Epidermal melanocyte (primary cell): ENCODE results near the gene RAB22A.

Source experiments
- DNase-seq: peaks from one replicate; pipeline ENCODE4 v3.0.0; 2011; ENCODE audit warnings: low spot score; ENCODE audit not compliant: insufficient read length

Gene RAB22A

DNA sequence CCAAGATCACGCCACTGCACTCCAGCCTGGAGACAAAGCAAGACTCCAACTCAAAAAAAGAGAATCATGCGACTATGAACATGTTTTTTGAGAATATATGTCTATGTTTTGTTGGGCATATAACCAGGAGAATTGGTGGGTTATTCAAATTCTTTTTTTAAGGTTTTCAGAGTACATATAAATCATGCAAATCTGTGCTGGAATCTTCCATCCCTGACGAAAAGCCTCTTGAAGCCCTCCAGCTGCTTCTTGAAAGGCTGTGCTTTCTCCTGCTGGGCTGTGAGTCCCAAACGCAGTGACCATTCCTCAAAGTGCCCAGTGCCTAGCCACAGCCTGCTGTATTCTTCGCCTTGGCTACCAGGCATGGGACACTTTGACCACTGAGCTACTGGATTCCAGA is 9.2 kb upstream of the RAB22A start:
- no peak for DNase-seq

DNA sequence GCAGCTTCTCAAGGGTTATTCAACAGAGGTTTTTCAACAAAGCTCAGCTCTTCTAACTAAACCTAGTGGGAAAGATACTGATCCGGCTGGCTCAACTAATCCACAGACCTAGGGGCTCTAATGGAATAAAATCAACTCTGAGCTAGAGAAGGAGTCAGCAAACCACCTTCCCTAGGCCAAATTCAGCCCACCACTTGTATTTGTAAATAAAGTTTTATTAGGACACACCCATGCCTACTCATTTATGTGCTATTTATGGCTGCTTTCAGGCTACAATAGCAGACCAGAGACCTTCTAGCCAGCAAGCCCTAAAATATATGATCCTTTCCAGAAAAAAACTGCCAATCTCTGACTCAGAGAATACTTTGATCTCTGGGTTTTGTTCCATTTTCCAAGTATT is 6.0 kb upstream of the RAB22A start:
- no peak for DNase-seq

DNA sequence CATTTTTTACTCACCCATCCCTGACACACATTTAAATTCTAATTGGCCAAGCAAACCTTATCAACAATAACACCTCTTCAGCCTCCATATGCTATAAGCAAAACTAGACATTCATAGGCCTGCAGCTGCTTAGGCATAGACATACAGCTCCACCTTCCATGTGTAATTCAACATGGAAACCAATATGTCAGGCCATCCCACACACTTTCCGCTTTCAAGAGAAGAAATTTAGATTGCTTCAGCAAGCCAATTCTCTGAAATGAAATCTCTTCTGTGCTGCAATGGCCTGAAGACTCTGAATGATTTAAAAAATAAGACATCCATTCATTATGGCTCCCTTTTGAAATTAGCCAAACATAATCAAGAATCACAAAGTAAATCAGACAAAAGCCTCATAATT is 4.5 kb upstream of the RAB22A start:
- DNase-seq, result no peak

DNA sequence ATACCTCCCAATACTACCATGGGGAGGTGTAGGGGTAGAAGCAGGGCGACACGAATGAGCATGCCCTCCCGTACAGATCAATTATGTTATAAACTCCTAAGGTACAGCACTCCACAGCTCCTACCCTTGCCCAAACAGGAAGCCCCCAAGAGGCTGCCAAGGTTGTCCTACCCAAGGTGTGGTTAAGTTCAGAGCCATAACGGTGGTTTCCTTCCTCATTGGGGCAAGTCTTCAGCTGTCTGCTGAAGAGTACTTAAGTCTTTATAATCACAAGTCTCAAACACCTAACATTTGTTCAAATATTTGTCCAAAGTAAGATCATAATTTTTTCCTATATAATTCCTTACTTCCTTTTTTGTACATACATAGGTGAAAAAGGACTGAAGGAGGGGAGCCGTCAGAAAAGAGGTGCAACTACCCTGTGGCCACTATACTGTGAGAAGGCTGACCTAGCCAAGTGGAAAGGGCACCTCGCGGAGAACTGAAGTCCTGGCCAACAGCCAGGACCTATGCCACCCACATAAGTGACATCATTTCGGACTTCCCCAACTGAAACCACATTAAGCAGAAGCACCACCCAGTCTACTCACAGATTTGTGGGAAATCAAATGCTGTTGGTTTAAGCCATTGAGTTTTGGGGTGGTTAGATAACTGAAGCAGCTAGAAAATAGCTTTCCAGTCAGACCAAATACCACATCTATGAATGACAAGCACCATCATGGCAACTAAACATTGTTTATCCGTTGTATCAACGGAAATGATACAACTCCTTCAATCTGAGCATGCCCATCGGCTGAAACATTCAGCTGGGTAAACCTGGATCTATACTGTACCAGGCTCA is 2.9 kb upstream of the RAB22A start:
- DNase-seq, result no peak

DNA sequence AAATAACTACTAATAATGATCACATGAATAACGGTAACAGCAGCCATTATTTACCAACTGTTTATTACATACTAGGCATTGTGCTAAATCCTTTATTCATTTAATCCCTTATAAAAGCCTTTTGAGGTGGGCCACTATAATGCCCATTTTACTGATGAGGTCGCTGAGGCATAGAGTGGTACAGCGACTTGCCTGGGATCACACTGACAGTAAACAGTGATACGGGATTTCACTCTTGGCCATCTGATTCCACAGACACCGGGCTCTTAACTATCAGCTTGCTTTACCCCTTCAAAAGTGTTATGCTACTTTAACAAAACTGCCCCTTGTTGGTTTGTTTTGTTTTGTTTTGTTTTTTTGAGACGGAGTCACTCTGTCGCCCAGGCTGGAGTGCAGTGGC is 2.2 kb upstream of the RAB22A start:
- DNase-seq, result no peak

DNA sequence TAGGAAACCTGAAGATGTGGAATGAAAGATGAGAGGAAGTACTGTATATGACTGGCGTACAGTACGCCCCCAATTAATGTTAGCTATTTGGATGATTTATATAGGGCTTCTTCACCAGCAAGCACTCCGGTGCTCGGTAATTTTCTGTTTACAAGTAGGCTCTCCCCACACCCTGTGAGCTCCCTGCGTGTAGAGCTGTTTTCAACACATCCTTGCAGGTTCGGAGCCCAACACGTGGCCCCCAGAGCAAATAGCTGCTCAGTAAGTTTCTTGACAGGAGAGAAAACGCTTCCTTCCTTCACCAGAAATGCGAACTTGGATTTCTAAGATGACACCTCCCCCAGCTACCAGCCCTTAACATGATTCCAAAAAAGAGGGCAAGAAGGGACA is 1.2 kb upstream of the RAB22A start:
- DNase-seq, result no peak

DNA sequence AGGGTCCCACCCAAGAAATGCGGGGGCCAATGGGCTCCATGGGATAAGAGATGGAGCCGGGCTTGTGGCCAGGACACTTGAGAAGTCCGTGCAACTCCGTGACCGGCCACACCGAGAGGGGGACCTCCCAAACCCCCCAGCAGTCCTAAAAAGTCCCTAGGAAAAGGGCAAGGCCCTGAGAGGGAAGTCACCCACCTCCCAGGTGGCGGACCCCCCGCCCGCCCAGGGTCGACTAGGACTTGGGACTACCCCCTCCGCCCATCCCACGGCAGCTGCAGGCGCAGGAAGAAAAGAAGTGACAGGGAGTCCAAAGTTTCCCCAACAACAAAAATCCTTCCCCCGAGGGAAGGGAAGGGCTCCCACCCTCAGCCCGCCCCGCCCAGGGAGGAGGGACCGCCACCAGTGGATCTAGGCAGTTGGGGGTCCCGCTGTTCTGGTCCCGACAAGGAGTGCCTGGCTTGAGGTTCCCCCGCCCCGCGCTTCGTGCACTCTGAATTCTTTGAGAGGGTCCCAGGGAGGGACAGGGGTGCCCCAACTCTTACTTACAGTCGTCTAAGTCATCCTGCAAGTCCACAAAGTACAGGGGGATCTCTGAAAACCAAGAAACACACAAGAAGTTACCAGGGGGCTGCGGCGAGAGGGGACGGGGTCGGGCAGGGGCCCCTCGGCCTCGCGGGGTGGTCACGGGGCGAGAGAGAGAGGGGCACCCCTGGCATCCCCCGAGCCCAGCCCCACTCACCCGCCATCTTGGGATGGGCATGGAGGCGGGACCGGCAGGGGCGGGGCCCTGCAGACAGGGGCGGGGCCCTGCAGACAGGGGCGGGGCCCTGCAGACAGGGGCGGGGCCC is 611 bp upstream of the RAB22A start:
- no peak for DNase-seq

DNA sequence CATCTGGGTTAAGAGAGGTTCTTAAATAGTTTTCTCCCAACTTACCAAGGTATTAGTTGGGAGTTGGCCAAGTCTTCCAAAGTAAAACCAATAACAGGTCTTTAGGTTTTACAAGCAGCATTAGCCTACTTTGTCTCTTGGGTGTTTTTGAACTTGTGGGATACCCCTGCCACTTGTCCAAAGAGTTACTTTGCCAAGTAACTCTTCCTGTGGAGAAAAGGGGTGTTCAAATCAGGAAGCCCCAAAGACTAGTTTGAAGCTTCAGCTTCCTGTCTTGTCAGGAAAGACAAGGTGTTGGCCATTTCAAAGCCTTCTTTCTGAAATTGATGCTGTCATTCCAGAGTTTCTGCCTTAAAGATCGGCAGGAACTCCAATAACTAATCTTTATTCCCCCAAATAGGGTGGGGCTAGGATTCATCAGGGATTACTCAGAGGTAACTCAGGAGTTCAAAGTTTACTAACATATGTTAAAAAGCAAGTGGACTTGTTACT is 822 bp downstream of the RAB22A start:
- DNase-seq, result no peak

DNA sequence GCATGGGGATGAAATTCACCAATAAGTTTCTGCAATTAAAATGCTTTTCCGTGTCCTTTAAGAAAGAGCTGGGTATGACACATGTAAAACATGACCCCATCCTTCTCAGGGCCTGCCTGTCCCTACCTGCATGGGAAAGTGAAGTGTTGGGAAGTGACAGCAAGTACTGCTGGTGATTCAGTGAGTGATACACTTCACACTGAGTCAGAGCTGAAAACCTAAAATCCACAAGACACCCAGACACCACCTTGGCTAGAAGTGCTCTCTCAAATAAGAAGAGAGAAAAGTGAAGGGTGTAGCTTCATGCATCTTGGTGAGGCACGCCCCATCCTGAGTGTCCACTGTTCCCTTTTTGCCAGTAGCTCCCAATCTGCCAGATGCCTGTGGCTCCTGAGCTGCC is 3.3 kb downstream of the RAB22A start:
- no peak for DNase-seq

DNA sequence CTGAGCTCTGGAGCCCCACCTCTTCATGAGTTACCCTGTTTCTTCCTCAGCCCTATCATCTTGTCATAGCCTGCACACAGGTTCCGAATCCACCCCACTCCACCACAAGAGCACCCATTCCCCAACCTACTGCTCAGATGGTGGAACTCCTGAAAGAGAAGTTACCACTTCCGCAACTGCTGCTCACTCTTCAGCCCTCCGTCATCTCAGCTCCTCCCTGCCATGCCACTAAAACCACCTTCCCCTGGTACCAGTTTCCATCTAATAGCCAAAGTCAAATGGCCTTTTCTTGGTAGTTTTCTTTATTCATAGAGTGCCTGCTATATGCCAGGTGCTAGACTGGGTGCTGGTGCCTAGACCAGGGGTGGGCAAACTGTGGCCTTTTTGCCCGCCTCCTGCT is 3.9 kb downstream of the RAB22A start:
- DNase-seq, result no peak

DNA sequence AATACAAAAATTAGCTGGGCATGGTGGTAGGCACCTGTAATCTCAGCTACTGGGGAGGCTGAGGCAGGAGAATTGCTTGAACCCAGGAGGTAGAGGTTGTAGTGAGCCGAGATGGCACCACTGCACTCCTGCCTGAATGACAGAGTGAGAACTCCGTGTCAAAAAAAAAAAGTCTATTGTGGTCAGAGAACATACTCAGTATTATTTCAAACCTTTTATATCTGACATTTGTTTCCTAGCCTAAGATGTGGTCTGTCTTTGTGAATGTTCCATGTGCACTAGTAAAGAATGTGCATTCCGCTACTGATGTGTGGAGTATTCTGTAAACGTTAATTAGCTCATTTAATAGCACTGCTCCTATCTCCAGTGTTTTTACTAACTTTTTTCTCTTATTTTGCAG is 11.7 kb downstream of the RAB22A start:
- DNase-seq, result no peak

DNA sequence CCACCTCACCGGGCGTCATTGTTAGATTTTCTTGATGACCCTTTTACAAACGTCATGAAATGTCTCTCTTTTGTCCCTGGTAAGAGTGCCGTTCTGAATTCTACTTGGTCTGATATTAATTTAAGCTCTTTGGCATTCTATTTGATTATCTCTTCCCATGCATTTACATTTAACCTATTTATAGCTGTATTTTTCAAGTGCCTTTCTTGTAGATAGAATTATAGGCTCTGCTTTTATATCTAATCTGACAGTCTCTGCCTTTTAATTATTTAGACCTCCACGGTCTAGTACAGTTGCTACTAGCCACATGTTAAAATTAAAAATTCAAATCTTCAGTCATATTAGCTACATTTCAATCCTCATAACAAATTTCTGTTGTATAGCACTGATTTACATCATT is 12.6 kb downstream of the RAB22A start:
- no peak for DNase-seq

DNA sequence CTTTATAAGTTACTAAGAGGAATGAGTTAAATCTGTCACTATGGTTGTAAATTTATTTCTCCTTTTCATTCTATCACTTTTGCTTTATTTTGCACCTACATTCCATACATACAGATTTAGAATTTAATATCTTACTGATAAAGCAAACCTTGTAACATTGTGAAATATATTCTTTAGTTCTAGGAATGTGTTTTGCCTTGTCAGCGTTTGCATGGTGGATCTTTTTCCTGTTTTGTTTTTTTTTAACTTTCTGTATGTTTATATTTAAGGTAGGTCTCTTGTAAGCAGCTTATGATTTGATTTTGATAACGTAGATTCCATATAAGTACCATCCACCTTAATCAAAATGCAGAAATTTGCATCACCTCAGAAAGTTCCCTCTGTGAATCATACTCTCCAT is 16.4 kb downstream of the RAB22A start:
- no peak for DNase-seq

DNA sequence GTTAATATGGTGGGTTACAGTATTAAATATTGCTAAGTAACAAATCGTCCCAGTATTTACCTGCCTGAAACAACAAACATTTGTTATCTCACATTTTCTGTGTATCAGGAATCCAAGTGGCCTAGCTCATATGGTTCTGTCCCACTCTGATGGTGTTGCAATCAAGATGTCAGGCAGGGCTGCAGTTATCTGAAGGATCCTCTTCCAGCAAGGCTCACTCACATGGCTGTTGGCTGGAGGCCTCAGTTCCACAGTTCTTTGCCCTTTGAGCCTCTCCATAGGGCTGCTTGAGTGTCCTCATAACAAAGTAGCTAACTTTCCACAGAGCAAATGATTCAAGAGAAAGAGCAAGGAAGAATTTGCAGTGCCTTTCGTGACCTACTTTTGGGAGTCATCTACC is 17.7 kb downstream of the RAB22A start:
- no peak for DNase-seq

DNA sequence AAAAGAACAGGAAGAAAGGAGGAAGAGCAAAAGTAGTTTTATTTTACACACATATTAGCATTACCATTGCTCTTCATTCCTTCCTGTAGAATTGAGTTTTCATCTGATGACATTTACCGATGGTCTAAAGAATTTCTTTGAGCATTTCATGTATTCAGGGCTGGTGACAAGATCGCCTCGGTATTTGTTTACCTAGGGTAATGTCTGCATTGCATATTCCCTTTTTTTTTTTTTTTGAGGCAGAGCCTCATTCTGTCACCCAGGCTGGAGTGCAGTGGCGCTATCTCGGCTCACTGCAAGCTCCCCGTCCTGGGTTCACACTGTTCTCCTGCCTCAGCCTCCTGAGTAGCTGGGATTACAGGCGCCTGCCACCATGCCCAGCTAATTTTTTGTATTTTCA is 19.3 kb downstream of the RAB22A start:
- DNase-seq, result no peak

DNA sequence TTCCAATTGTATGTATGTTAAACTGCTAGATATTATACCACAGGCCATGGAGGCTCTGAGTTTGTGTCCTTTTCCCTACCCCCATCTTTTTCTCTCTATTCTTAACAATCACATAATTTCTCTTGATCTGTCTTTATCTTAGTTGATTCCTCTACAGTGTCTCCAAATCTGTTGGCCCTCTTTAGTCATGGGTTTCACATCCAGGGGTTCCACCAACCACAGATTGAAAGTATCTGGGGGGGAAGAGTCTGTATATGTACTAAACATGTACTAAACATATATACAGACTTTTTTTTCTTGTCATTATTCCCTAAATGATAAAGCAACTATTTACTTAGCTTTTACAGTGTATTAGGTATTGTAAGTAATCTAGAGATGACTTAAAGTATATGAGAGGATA is 20.2 kb downstream of the RAB22A start:
- no peak for DNase-seq

DNA sequence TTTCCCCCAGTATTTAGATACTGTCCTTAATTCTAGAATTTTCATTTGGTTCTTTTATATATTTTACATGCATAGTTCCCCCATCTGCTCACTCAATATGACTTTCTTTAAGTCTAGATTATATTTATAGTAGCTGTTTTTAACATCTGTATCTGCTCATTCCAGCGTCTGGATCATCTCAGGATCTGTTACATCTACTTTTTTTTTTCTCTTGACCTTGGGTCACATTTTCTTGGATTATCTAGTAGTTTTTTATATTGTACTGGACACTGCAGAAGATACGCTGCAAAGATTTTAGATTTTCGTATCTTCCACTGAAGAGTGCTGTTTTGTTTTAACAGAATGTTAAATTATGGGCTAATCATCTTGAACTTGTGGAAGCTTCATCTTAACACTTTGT is 20.7 kb downstream of the RAB22A start:
- DNase-seq, result no peak

DNA sequence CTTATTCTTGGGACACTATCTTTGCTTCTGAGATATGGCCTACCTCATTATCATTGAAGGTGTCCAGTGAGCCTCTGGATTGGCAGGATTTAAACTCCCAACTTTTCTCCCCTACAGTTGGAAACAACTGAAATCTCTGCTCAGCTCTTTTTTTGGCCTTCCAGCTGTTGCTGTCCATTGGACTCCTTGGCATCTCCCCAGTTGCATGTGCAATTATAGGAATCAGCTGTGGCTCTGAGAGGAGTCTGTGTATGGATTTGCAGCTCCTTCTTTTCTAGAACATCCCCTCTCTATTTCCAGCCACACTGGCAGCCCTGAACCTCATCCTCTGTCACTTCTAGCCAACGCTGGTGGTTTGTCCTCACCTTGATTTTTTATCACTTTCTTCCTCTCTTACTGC is 21.2 kb downstream of the RAB22A start:
- DNase-seq, result no peak

DNA sequence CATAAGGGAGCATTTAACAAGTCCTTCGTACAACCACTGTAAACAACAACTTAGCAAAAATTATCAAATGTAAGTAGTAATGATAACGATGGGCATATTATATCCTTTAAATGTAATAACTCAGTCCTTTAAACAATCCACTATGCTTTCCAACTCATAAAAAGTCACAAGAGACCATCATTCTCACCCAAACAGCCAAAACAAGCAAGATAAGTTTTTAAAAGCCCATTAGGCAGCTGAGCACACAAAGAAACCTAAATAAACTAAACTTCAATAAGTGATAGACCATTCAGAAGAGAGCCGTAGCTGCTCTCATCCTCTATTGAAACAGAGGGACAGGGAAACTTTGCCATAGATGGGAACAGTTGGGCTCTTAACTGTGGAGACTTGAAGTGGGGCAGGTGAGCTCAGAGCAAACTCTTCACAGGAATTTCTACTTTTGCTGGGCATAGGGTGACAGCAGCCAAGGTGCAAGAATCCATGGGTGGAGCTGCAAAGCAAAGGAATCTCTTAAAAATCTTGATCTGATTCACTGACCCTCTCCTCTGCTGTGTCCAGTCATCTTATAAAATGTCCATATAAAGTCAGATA is 22.5 kb downstream of the RAB22A start:
- no peak for DNase-seq

DNA sequence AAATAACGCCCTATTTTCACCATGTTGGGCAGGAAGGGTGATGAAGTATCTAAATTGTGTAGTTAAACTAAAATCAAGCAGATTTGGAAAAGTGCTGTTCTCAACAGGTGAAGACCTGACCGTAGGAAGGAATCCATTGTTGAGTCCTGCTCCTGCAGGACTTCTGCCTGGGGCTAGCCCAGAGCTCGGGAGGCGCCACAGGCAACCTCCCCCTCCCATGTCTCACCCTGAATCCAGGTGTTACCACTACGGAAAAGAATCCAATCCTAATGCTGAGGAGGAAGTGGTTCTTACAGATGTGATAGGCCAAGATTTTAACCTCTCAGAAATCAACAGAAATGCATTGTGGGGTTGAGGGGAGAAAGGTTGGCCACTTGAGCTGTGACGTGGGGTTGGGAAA is 30.2 kb downstream of the RAB22A start:
- no peak for DNase-seq

DNA sequence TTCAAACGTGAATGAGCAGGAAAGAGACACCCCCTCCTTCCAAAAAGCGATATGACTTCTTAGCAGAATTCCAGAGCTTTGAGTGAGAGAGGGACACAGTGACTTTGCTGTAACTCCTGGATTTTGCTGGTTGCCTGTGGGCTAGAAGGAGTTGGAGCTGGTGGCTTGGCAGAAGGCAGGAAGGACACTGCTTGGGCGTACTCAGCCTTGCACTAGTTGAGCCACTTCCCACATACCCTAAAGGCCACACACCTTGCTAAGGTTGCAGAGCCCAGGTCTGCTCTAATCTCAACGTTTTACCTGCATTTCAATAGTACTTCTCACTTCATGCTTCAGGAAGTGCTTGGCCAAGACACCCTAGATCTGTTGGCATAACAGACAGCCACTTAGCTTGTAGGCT is 30.6 kb downstream of the RAB22A start:
- no peak for DNase-seq

DNA sequence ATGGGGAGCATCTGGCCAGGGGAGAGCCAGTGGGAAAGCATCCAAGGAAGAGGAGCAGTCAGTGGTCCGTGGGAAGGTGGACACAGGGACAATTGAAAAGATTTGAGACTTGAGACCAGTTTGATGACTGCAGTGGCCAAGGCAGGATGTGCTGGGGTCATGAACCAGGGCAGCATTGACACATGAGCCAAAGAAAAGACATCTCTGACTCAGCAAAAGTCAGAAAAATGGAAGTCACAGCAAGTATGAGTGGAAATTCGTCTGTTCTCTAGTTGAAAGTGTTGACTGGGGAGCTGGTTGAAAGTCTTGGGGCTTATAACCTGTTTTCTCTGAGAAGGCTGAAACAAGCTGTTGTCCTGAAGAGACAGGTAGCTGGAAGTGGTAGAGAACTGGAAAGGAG is 31.3 kb downstream of the RAB22A start:
- no peak for DNase-seq
